Activated CD4-positive, alpha-beta T cell treated with anti-CD3 and anti-CD28 coated beads for 36 hours (primary cell): Measurements from ENCODE around the gene MALAT1. TPM values are rescaled to one million over a fixed set of nuclear protein-coding genes. Genes with fewer than 3 reads are reported as not detected.

Source experiments
- ATAC-seq: fragments of 200-7000 bp; cut with Tn5 transposase; one replicate; pipeline ENCODE4 v1.10.0; 2021; ENCODE audit warnings: mild to moderate bottlenecking, moderate library complexity
- CTCF ChIA-PET: fragments of 350-600 bp; sonication (Branson Sonifier 250); formaldehyde crosslinking; loops from one replicate; lab custom pipeline; 2021; ENCODE audit warnings: antibody characterized with exemption; lab: Charles Lee
- POLR2A ChIA-PET: fragments of 350-600 bp; sonication (Branson Sonifier 250); formaldehyde crosslinking; loops from one replicate; lab custom pipeline; 2021; ENCODE audit warnings: antibody characterized with exemption, inconsistent platforms; lab: Charles Lee
- DNase-seq: peaks from one replicate; pipeline ENCODE4 v3.0.0-alpha.2; 2020
- H3K27ac Mint-ChIP-seq: one replicate; pipeline ENCODE4 v1.8.0; 2021; ENCODE audit warnings: mixed read lengths
- H3K27me3 Mint-ChIP-seq: one replicate; pipeline ENCODE4 v1.8.0; 2021; ENCODE audit warnings: mixed read lengths
- H3K36me3 Mint-ChIP-seq: one replicate; pipeline ENCODE4 v1.8.0; 2021; ENCODE audit warnings: low read depth, mixed read lengths
- H3K4me1 Mint-ChIP-seq: one replicate; pipeline ENCODE4 v1.8.0; 2021; ENCODE audit warnings: mixed read lengths
- H3K4me3 Mint-ChIP-seq: one replicate; pipeline ENCODE4 v1.8.0; 2021; ENCODE audit warnings: mild to moderate bottlenecking, moderate library complexity, mixed read lengths
- H3K9me3 Mint-ChIP-seq: one replicate; pipeline ENCODE4 v1.8.0; 2021; ENCODE audit warnings: low read depth, mixed read lengths
- intact Hi-C, 2 experiments: fragments of 100-400 bp; cut with DNase I in 1 of 2; cut with micrococcal nuclease in 1 of 2; formaldehyde crosslinking; loops; one replicate each; pipeline versions ENCODE4 v1.14.2 to v1.15.1; 2022 to 2024; cut with DNase I, micrococcal nuclease
- total RNA-seq, 2 experiments: library from RNA; stranded (reverse); gene quantifications; one replicate each; pipeline ENCODE4 v1.2.3, GENCODE V29; 2021

The MALAT1 gene
- total RNA-seq, 2 experiments from 2014 or later: 7,016 to 9,748 TPM

DNA sequence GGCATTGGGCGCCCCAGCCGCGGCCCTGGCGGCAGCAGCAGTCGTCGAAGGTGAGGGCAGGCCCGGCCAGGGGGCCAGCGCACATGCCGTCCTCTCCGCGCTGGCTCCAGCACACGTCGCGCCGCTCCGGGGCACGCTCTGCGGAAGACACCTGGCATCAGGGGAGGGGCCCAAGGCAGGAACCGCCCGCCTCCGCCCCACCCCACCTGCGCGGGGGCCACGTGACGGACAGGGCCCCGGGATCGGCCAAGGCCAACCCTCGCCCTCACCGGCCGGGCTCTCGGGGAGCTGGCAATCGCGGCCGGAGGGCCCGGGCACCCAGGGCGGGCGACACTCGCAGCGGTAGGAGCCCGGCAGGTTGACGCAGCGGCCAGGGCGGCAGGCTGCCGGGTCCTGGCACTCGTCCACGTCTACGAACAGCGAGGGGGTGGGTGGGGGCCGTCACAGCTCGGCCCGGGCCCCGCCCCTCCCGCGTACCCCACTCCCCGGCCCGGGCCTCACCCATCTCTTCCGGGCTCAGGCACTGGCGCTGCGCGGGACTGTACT, 41.0 kb downstream of the MALAT1 start:
- Mint-ChIP-seq H3K4me1 (peaks cover 10% of the 10 kb centered on the region), H3K4me3 (peak overlapping the region; percentile 72), H3K9me3 (no peaks in the 10 kb centered on the region), H3K27ac (no peak overlapping the region), H3K36me3 (peaks cover 14% of the 10 kb centered on the region), H3K27me3 (no peaks in the 10 kb centered on the region)
- POLR2A ChIA-PET: interaction anchor here (0.5 to 1.4 kb wide), 3 partner anchors 26 to 33 kb away, joined by 3 to 6 read pairs (median 4); partner anchors contain the start of gene FAM89B
- intact Hi-C loops: loop anchor here (1.0 kb wide), 10 partner anchors 15 to 186 kb away; partner anchors contain the start of genes PCNX3 (in 2 of the 2), ZNRD2 (in 2 of the 2), FRMD8 (in 1 of the 2) and SCYL1 (in 1 of the 2)
- CTCF ChIA-PET: interaction anchor here (0.6 to 4.9 kb wide), 17 partner anchors 14 to 278 kb away, joined by 3 to 49 read pairs (median 4); partner anchors contain the start of genes EHBP1L1, FAM89B, KCNK7 and PCNX3
- peak; percentile 76 for ATAC-seq
- DNase-seq: no peak

DNA sequence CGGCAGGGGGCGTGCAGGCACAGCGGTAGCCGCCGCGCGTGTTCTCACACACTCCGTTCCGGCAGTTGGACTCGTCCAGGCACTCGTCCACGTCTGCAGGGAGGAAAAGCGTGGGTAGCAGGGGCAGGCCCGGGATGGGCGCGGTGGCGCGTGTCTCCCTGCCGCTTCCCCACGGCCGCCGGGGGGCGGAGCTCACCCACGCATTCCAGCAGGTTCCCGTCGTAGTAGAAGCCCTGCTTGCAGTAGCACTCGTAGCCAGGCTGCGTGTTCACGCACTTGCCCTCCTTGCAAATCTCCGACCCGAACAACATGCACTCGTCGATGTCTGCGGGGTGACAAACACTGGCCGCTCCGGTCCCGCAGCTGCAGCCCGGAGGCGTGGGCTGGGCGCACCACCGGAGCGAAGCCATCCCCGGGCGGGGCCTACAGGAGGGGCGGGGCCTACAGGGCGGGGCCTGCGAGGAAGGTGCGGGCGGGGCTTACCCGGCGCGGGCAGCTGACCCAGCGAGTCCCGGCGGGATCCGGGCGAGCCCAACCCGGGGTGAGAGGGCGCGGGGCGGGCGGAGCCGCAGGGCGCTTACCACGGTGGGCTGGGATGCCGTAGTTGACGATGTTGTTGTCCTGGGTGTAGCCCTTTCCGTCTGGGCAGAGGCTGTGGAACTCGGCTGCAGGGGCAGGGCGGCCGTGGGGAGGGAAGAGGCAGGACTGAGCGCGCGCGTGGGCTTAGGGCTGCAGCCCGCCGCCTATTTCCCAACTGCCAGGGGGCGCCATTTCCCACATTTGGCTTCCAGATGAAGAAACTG, 41.6 kb downstream of the MALAT1 start:
- intact Hi-C loops: loop anchor here (1.0 kb wide), 10 partner anchors 15 to 186 kb away; partner anchors contain the start of genes PCNX3 (in 2 of the 2), ZNRD2 (in 2 of the 2), FRMD8 (in 1 of the 2) and SCYL1 (in 1 of the 2)
- peak; percentile 93 for DNase-seq
- peak overlapping the region; percentile 81 for H3K27ac Mint-ChIP-seq
- POLR2A ChIA-PET: interaction anchor here (0.5 to 1.4 kb wide), 4 partner anchors 26 to 73 kb away, joined by 3 to 6 read pairs (median 4); partner anchors contain the start of gene FAM89B
- peak overlapping the region; percentile 72 for H3K4me3 Mint-ChIP-seq
- peaks cover 15% of the 10 kb centered on the region for H3K36me3 Mint-ChIP-seq
- H3K9me3 Mint-ChIP-seq: no peaks in the 10 kb centered on the region
- peak; percentile 89 for ATAC-seq
- no peaks in the 10 kb centered on the region for H3K27me3 Mint-ChIP-seq
- peaks cover 15% of the 10 kb centered on the region for H3K4me1 Mint-ChIP-seq
- CTCF ChIA-PET: interaction anchor here (0.5 to 4.9 kb wide), 26 partner anchors 10 to 279 kb away, joined by 3 to 49 read pairs (median 4); partner anchors contain the start of genes EHBP1L1, FAM89B, KCNK7 and PCNX3

DNA sequence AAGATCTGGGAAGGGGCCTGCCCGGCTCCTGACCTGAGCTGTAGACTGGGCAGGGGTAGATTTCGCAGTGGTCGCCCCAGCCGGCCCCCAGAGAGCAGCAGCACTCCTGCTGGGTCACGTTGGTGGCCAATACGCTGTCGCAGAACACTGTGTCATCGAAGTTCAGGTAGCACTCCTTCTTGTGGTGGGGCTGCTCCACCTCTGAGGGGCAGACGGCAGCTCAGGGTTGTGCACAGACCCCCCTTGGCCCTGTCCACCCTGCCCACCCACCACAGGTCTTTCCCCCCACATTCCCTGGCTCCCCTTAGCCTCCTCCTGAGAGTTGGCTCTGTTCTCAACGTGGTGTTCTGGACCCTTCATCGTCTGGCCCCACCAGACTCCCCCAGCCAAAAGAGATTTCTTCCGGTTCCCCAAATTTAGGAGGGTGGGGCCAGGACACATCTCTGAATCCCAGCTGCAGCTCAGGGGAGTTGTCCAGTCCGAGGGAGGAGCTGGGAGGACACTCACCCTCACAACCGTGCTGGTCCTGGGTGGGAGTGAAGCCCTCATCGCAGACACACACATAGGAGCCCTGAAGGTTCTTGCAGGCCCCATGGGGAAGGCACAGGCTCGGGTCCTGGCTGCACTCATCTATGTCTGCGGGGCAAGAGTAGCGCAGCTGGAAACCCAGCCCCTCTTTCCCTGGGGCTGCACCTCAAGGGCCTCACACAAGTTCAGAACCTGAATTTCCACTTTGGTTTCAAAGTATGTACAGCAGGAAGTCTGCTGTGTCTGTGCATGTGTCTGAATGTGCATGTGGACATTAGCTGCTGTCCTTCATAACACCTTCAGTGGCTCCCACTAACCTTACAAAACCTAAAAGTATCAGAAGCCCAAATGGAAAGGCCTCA, 42.5 kb downstream of the MALAT1 start:
- no peak for ATAC-seq
- ChIA-PET POLR2A (interaction anchor here (0.6 to 1.2 kb wide), 3 partner anchors 30 to 72 kb away, joined by 3 read pairs; no protein-coding TSS in a partner anchor), CTCF (interaction anchor here (0.5 to 4.9 kb wide), 26 partner anchors 11 to 510 kb away, joined by 3 to 49 read pairs (median 4); partner anchors contain the start of genes EHBP1L1, FAM89B, KCNK7 and PCNX3)
- DNase-seq: no peak
- Mint-ChIP-seq H3K36me3 (peaks cover 16% of the 10 kb centered on the region), H3K27ac (peak overlapping the region; percentile 81), H3K9me3 (no peaks in the 10 kb centered on the region), H3K4me3 (peak overlapping the region; percentile 72), H3K27me3 (no peaks in the 10 kb centered on the region), H3K4me1 (peaks cover 22% of the 10 kb centered on the region)
- intact Hi-C loops: no loop called here

DNA sequence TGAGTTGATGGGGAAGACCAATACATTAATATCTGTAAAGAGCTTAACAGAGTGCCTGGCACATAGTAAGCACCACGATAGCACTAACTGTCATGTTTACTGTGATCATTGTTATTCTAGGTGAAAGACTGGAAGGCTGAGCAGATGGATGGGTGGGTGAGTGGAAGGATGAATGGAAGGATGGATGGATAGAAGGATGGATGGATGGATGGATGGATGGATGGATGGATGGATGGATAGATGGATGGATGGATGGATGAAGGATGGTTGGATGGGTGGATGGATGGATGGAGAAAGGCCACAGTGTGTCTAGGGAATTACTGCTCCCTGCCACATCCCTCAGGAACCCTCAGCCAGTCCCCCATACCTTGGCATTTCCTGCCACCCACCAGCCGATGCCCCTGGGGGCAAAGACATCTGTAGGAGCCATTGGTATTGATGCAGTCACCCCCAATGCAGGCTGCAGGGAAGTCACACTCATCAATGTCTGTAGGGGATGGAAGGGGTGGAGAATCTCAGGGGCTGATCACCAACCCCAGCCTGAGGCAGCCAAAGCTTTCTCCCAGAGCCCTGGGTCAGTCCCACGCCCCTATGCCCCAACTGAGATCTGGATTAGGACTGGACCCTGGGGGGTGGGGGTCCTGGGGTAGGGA, 44.0 kb downstream of the MALAT1 start:
- no peak overlapping the region for H3K4me3 Mint-ChIP-seq
- H3K27ac Mint-ChIP-seq: peak overlapping the region; percentile 18
- ATAC-seq (no peak), DNase-seq (no peak)
- peaks cover 16% of the 10 kb centered on the region for H3K36me3 Mint-ChIP-seq
- no peaks in the 10 kb centered on the region for H3K27me3 Mint-ChIP-seq
- H3K4me1 Mint-ChIP-seq: peaks cover 32% of the 10 kb centered on the region
- ChIA-PET POLR2A (no interaction called here), CTCF (interaction anchor here (1.0 to 4.9 kb wide), 5 partner anchors 14 to 45 kb away, joined by 3 to 49 read pairs (median 3); partner anchors contain the start of gene EHBP1L1)
- intact Hi-C loops: no loop called here
- H3K9me3 Mint-ChIP-seq: no peaks in the 10 kb centered on the region

DNA sequence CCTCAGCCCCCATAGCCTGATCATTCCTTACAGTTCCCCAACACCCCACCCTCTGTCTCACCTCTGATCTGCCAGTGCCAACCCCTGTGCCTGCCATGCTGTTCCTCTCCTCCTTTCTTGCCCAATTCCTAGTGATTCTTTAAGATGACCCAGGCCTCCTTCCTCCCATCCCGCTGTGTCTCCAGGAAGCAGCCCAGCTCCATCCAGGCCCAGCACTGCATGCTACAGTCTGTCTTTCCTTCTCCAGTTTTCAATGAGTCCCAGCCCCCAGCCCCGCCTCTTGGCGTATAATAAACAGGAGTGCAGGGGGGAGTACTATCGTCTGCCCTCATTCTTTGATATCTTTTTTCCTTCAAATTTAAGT, 47.0 kb downstream of the MALAT1 start:
- DNase-seq (no peak), ATAC-seq (peak; percentile 2)
- Mint-ChIP-seq H3K4me3 (peak overlapping the region; percentile 72), H3K4me1 (peaks cover 48% of the 10 kb centered on the region), H3K27ac (peak overlapping the region; percentile 87), H3K36me3 (peaks cover 21% of the 10 kb centered on the region), H3K27me3 (no peaks in the 10 kb centered on the region), H3K9me3 (no peaks in the 10 kb centered on the region)
- CTCF ChIA-PET: interaction anchor here (0.8 to 3.0 kb wide), 6 partner anchors 16 to 193 kb away, joined by 3 to 16 read pairs (median 5); partner anchors contain the start of genes FAM89B and ZNRD2
- intact Hi-C loops: loop anchor here in 1 of 2 experiments (1.0 kb wide), 5 partner anchors 21 to 373 kb away; partner anchors contain the start of genes C11orf68, DRAP1, PCNX3 and SCYL1
- POLR2A ChIA-PET: no interaction called here

DNA sequence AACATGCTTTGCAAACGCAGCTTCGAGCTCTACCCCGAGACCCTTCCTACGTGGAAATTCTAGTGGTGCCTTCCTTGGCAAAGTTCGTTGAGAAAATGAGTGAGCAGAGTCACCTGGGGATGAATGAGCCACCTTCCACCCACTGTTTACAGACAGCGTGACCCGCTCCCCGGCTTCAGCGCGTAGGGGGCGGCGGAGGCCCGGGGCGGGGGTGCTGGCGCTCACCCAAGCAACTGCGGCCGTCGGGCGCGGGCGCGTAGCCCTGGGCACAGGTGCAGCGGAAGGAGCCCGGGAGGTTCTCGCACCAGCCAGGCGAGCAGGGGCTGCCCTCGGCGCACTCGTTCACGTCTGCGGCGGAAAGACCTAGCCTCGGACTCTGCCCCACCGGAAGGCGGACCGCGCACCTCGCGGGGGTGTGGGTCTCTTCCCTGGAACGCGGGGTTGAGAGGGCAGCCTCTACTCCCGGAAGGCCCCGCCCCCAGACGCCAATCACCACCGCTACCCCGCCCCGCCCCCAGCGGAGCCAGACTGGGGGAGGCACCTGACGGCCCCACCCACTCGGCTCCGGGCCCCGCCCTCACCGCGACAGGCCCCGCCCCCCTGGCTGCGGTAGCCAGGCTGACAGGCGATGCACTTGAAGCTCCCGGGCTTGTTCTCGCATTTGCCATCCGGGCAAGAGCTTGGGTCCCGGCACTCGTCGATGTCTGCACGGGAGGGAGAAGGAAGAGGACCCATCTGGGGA, 47.5 kb downstream of the MALAT1 start:
- H3K4me1 Mint-ChIP-seq: peaks cover 46% of the 10 kb centered on the region
- DNase-seq (peak; percentile 99), ATAC-seq (peak; percentile 85)
- H3K27ac Mint-ChIP-seq: peak overlapping the region; percentile 87
- POLR2A ChIA-PET: interaction anchor here (0.5 to 0.8 kb wide), 4 partner anchors 20 to 47 kb away, joined by 3 to 5 read pairs (median 3); partner anchors contain the start of gene MALAT1
- H3K4me3 Mint-ChIP-seq: peak overlapping the region; percentile 72
- peaks cover 24% of the 10 kb centered on the region for H3K36me3 Mint-ChIP-seq
- no peaks in the 10 kb centered on the region for H3K9me3 Mint-ChIP-seq
- CTCF ChIA-PET: interaction anchor here (0.8 to 3.0 kb wide), 7 partner anchors 16 to 193 kb away, joined by 3 to 16 read pairs (median 4); partner anchors contain the start of genes FAM89B and ZNRD2
- intact Hi-C loops: loop anchor here in 1 of 2 experiments (1.0 kb wide), 5 partner anchors 21 to 373 kb away; partner anchors contain the start of genes C11orf68, DRAP1, PCNX3 and SCYL1
- H3K27me3 Mint-ChIP-seq: no peaks in the 10 kb centered on the region

DNA sequence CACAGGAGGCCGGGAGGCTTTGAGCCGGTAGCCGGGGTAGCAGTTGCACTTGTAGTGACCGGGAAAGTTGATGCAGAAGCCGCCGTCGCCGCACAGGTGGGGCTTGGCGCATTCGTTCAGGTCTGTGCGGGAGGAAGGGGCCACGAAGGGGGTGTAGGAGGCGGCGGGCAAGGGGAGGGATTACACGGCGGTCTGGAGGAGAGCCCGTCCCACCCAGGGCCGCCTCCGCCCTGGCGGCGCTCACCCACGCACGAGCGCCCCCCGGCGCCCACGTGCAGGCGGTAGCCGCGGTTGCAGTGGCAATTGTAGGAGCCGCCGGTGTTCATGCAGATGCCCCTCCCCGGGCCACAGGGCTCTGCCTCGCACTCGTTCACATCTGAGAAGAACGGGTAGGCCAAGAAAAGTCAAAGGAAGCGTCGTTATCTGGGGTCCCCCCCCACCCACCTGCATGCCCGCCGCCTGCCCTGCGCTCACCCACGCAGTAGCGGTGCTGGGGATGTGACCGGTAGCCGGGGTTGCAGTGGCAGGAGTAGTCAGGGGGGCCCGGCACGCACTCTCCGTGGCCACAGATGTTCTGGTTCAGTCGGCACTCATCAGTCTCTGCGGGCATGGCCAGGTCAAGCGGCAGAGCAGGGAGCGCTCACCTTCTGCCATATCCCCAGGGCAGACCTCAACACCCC, 48.7 kb downstream of the MALAT1 start:
- no peak for DNase-seq
- CTCF ChIA-PET: no interaction called here
- intact Hi-C loops: no loop called here
- Mint-ChIP-seq H3K27me3 (no peaks in the 10 kb centered on the region), H3K27ac (peak overlapping the region; percentile 9), H3K36me3 (peaks cover 31% of the 10 kb centered on the region), H3K9me3 (no peaks in the 10 kb centered on the region), H3K4me3 (peak overlapping the region; percentile 72), H3K4me1 (peaks cover 53% of the 10 kb centered on the region)
- no peak for ATAC-seq
- POLR2A ChIA-PET: interaction anchor here (0.8 kb wide), 1 partner anchor 49 kb away, joined by 3 read pairs; the partner anchor contains the start of gene MALAT1

DNA sequence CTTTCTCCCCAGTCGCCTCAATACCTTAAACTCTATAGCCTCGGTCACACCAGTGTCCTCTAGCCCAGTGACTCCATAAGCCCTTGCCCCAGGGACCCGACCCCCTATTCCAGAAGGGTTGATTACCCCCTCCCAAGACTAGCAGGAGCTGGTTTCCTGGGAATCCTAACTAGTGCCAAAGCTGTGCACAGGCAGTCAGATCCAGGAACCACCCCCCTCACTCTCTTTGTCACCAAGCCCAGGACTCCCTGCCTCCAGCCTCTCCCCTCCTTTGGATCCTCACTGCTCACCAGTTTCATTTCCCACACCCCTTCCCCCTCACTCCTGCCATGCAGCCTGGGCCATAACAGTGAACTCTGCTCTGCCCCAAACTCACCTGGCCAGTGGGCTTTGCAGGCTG, 49.5 kb downstream of the MALAT1 start:
- H3K9me3 Mint-ChIP-seq: no peaks in the 10 kb centered on the region
- peak overlapping the region; percentile 9 for H3K27ac Mint-ChIP-seq

DNA sequence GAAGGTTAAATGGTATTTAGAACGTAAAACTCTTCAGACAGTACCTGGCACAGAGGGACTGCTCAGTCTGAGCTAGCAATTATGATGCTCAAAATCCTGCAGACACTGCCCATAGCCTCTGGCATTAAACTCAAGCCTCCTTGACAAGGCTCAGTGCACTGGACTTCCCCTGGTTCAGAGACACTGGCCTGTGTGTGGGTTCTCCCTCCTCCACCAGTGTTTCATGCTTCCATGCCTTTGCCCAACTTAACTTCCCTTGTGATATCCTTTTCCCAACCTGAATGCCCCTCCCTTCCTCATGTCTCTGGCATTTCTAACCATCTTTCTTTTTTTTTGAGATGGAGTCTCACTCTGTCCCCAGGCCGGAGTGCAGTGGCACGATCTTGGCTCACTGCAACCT, 50.3 kb downstream of the MALAT1 start:
- peaks cover 27% of the 10 kb centered on the region for H3K36me3 Mint-ChIP-seq
- ChIA-PET POLR2A (interaction anchor here (0.5 to 0.7 kb wide), 3 partner anchors 27 to 850 kb away, joined by 3 to 7 read pairs (median 5); partner anchors contain the start of gene EHBP1L1), CTCF (interaction anchor here (0.7 kb wide), 1 partner anchor 586 kb away, joined by 3 read pairs; no protein-coding TSS in a partner anchor)
- peaks cover 58% of the 10 kb centered on the region for H3K4me1 Mint-ChIP-seq
- H3K9me3 Mint-ChIP-seq: no peaks in the 10 kb centered on the region
- H3K27me3 Mint-ChIP-seq: no peaks in the 10 kb centered on the region
- H3K4me3 Mint-ChIP-seq: no peak overlapping the region
- ATAC-seq (no peak), DNase-seq (no peak)
- intact Hi-C loops: no loop called here
- H3K27ac Mint-ChIP-seq: no peak overlapping the region

More for the DNA sequence above, 49.5 kb downstream of the MALAT1 start:
- POLR2A ChIA-PET: interaction anchor here (0.5 kb wide), 1 partner anchor 849 kb away, joined by 3 read pairs; no protein-coding TSS in a partner anchor
- intact Hi-C loops: no loop called here
- peaks cover 58% of the 10 kb centered on the region for H3K4me1 Mint-ChIP-seq
- DNase-seq: no peak
- no peak for ATAC-seq
- peak overlapping the region; percentile 13 for H3K4me3 Mint-ChIP-seq
- H3K36me3 Mint-ChIP-seq: peaks cover 28% of the 10 kb centered on the region
- no peaks in the 10 kb centered on the region for H3K27me3 Mint-ChIP-seq
- CTCF ChIA-PET: interaction anchor here (0.7 kb wide), 1 partner anchor 587 kb away, joined by 3 read pairs; no protein-coding TSS in a partner anchor
